ENCODE measurements around the gene SLC35F5. TPM values are rescaled to one million over a fixed set of nuclear protein-coding genes. Genes with fewer than 3 reads are reported as not detected.

Gene SLC35F5
- total and polyA plus RNA-seq, 10 of the 15 experiments (the other 5 are each of a cell fraction or from before 2014, with no cell fraction given) = 1.8 to 31.3 (median 16.5) TPM

GRCh38 chr2:113756355-113757137 lies at the start of gene SLC35F5 (continued):
- no peak for TF ChIP-seq ZBTB11 (CRISPR knock-in tag; IDR thresholded peaks at IDR 0.05)
- peak; percentile 23; the same call in 1 of the 2 replicates for TF ChIP-seq RAD21 (IDR thresholded peaks at IDR 0.05; ENCODE audit: insufficient read depth, low read depth, low read length)
- TF ChIP-seq DPF2 (IDR thresholded peaks at IDR 0.05) = peak; percentile 72
- peak; percentile 84; the same call in 2 of the 3 replicates for TF ChIP-seq POU2F2 (IDR thresholded peaks at IDR 0.05; ENCODE audit: borderline replicate concordance, low read depth, low read length)
- no peak for TF ChIP-seq KAT2A (conservative IDR thresholded peaks at IDR 0.05; ENCODE audit: control insufficient read depth, low read depth, low read length)
- no peak for TF ChIP-seq YBX1 (IDR thresholded peaks at IDR 0.05)
- no peak for TF ChIP-seq ZSCAN29 (IDR thresholded peaks at IDR 0.05)
- TF ChIP-seq RCOR1 (conservative IDR thresholded peaks at IDR 0.05; ENCODE audit: low read depth, low read length) = no peak
- TF ChIP-seq SIN3A (IDR thresholded peaks at IDR 0.05; ENCODE audit: low read depth, low read length) = peak; percentile 81
- TF ChIP-seq PML (IDR thresholded peaks at IDR 0.05; ENCODE audit: low read length) = peak; percentile 90
- peak; percentile 82; the same call in 1 of the 2 replicates for TF ChIP-seq GATAD2B (conservative IDR thresholded peaks at IDR 0.05; ENCODE audit: low read depth)
- TF ChIP-seq ESRRA (IDR thresholded peaks at IDR 0.05; ENCODE audit: low read length) = no peak; the same call in 1 of the 2 replicates
- 0 out of 2 replicates have a peak, but pooled peaks have one; percentile 37 for TF ChIP-seq BRCA1 (IDR thresholded peaks at IDR 0.05; ENCODE audit: low read depth, low read length)
- 0 out of 2 replicates have a peak, but pooled peaks have one; percentile 56 for TF ChIP-seq STAT1 (conservative IDR thresholded peaks at IDR 0.05)
- TF ChIP-seq MEF2B (IDR thresholded peaks at IDR 0.05; ENCODE audit: partially characterized antibody, poor library complexity, severe bottlenecking) = no peak
- TF ChIP-seq NFXL1 (IDR thresholded peaks at IDR 0.05; ENCODE audit: borderline replicate concordance) = no peak
- TF ChIP-seq, protein P1, sequence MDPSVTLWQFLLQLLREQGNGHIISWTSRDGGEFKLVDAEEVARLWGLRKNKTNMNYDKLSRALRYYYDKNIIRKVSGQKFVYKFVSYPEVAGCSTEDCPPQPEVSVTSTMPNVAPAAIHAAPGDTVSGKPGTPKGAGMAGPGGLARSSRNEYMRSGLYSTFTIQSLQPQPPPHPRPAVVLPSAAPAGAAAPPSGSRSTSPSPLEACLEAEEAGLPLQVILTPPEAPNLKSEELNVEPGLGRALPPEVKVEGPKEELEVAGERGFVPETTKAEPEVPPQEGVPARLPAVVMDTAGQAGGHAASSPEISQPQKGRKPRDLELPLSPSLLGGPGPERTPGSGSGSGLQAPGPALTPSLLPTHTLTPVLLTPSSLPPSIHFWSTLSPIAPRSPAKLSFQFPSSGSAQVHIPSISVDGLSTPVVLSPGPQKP (IDR thresholded peaks at IDR 0.05; ENCODE audit: low read depth, low read length) = peak; percentile 92
- no peak for TF ChIP-seq SUZ12 (IDR thresholded peaks at IDR 0.05; ENCODE audit: unreplicated experiment)
- TF ChIP-seq, protein P2, sequence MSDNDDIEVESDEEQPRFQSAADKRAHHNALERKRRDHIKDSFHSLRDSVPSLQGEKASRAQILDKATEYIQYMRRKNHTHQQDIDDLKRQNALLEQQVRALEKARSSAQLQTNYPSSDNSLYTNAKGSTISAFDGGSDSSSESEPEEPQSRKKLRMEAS (IDR thresholded peaks at IDR 0.05; ENCODE audit: low read depth, low read length) = no peak
- peak; percentile 53 to 95 for TF ChIP-seq SRF (IDR thresholded peaks at IDR 0.05; ENCODE audit: low read depth in 2 of 2, low read length in 2 of 2)
- TF ChIP-seq, protein P3, sequence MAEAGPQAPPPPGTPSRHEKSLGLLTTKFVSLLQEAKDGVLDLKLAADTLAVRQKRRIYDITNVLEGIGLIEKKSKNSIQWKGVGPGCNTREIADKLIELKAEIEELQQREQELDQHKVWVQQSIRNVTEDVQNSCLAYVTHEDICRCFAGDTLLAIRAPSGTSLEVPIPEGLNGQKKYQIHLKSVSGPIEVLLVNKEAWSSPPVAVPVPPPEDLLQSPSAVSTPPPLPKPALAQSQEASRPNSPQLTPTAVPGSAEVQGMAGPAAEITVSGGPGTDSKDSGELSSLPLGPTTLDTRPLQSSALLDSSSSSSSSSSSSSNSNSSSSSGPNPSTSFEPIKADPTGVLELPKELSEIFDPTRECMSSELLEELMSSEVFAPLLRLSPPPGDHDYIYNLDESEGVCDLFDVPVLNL (IDR thresholded peaks at IDR 0.05; ENCODE audit: low read depth, low read length) = no peak
- no peak for TF ChIP-seq SP1 (IDR thresholded peaks at IDR 0.05; ENCODE audit: low read depth, low read length)

Measured in GM12878 (cell line).